HL-60/S4 (cell line): ENCODE results near the gene TMEM47.

Experiments used
- in situ Hi-C: fragments of 300-500 bp; cut with MboI; formaldehyde crosslinking; loops from 2 replicates; pipeline ENCODE4 v1.14.3; 2022; ENCODE audit warnings: low sequenced_read_pairs

Gene TMEM47

GRCh38 chrX:34586346-34586911 is 70.7 kb downstream of the TMEM47 start:
- in situ Hi-C loops = no loop called here

GRCh38 chrX:34585561-34585960 is 71.5 kb downstream of the TMEM47 start:
- in situ Hi-C loops = no loop called here

- in situ Hi-C loops = no loop called here
Measured at GRCh38 chrX:34584781-34585180, 72.3 kb downstream of the TMEM47 start.

- in situ Hi-C loops = no loop called here
Measured at GRCh38 chrX:34580069-34580468, 77.0 kb downstream of the TMEM47 start.

- in situ Hi-C loops = no loop called here
Measured at GRCh38 chrX:34578237-34578636, 78.8 kb downstream of the TMEM47 start.
